ENCODE data around the gene NEK7. TPM values are rescaled to one million over a fixed set of nuclear protein-coding genes. Genes with fewer than 3 reads are reported as not detected.
A peak's percentile ranks its signal among the peaks of the same experiment; 100 is the strongest.
"Not testable (repeated sequence)": the region's sequence is repeated elsewhere in the genome, so short reads cannot be mapped to it uniquely, and the experiment has no call there.

Gene NEK7
- total RNA-seq, 1 donor = 187 TPM

- H3K4me3 ChIP-seq (ENCODE audit: low read depth, low read length) = no peak overlapping the region
- DNase-seq (ENCODE audit: low read depth) = no peak
- TF ChIP-seq CTCF (IDR thresholded peaks at IDR 0.05; ENCODE audit: insufficient read depth, low read length) = no peak
These were observed 55.3 kb downstream of the NEK7 start for GRCh38 chr1:198212126-198212525.

- no peak overlapping the region for H3K4me3 ChIP-seq (ENCODE audit: low read depth, low read length)
- peak; percentile 91 for DNase-seq (ENCODE audit: low read depth)
- no peak for TF ChIP-seq CTCF (IDR thresholded peaks at IDR 0.05; ENCODE audit: insufficient read depth, low read length)
These were observed 55.9 kb downstream of the NEK7 start for GRCh38 chr1:198212675-198213074.

GRCh38 chr1:198214924-198215323 lies 58.1 kb downstream of the NEK7 start:
- no peak for TF ChIP-seq CTCF (IDR thresholded peaks at IDR 0.05; ENCODE audit: insufficient read depth, low read length)
- no peak for DNase-seq (ENCODE audit: low read depth)
- no peak overlapping the region for H3K4me3 ChIP-seq (ENCODE audit: low read depth, low read length)

GRCh38 chr1:198220428-198220827 lies 63.6 kb downstream of the NEK7 start:
- no peak for TF ChIP-seq CTCF (IDR thresholded peaks at IDR 0.05; ENCODE audit: insufficient read depth, low read length)
- peak; percentile 95 for DNase-seq (ENCODE audit: low read depth)
- no peak overlapping the region for H3K4me3 ChIP-seq (ENCODE audit: low read depth, low read length)

GRCh38 chr1:198227010-198227409 lies 70.2 kb downstream of the NEK7 start:
- DNase-seq (ENCODE audit: low read depth); H3K4me3 ChIP-seq (ENCODE audit: low read depth, low read length): not testable (repeated sequence)

- DNase-seq (ENCODE audit: low read depth); H3K4me3 ChIP-seq (ENCODE audit: low read depth, low read length): not testable (repeated sequence)
These were observed 70.7 kb downstream of the NEK7 start for GRCh38 chr1:198227454-198227853.

- no peak for TF ChIP-seq CTCF (IDR thresholded peaks at IDR 0.05; ENCODE audit: insufficient read depth, low read length)
- no peak overlapping the region for H3K4me3 ChIP-seq (ENCODE audit: low read depth, low read length)
- no peak for DNase-seq (ENCODE audit: low read depth)
These were observed 72.1 kb downstream of the NEK7 start for GRCh38 chr1:198228925-198229324.

- H3K4me3 ChIP-seq (ENCODE audit: low read depth, low read length) = no peak overlapping the region
- no peak for DNase-seq (ENCODE audit: low read depth)
- TF ChIP-seq CTCF (IDR thresholded peaks at IDR 0.05; ENCODE audit: insufficient read depth, low read length) = no peak
These were observed 75.0 kb downstream of the NEK7 start for GRCh38 chr1:198231779-198232178.

All from fibroblast of the aortic adventitia (primary cell).